Rectal smooth muscle tissue (tissue), 1 donor: ENCODE results near the gene PHC2.

Experiments used
- H3K27ac ChIP-seq: one replicate; pipeline ENCODE4 v1.7.0; 2013; ENCODE audit warnings: low read depth, low read length, inconsistent platforms
- H3K27me3 ChIP-seq: one replicate; pipeline ENCODE4 v1.7.0; 2013; ENCODE audit warnings: low read length; ENCODE audit not compliant: control insufficient read depth, insufficient read depth
- H3K36me3 ChIP-seq: one replicate; pipeline ENCODE4 v1.7.0; 2013; ENCODE audit warnings: low read length; ENCODE audit not compliant: control insufficient read depth, insufficient read depth
- H3K4me1 ChIP-seq: one replicate; pipeline ENCODE4 v1.7.0; 2013; ENCODE audit warnings: low read length; ENCODE audit not compliant: control insufficient read depth, insufficient read depth
- H3K4me3 ChIP-seq: one replicate; pipeline ENCODE4 v1.7.0; 2013; ENCODE audit warnings: low read length
- H3K9ac ChIP-seq: one replicate; pipeline ENCODE4 v1.7.0; 2013; ENCODE audit warnings: low read length

PHC2 gene

GRCh38 chr1:33323663-33324477 is 107.0 kb downstream of the PHC2 start:
- Histone ChIP-seq H3K4me3 (no peak overlapping the region), H3K27me3 (no peaks in the 10 kb centered on the region), H3K27ac (no peak overlapping the region), H3K36me3 (peaks cover 44% of the 10 kb centered on the region), H3K4me1 (peaks cover 7% of the 10 kb centered on the region), H3K9ac (no peak overlapping the region)

DNA sequence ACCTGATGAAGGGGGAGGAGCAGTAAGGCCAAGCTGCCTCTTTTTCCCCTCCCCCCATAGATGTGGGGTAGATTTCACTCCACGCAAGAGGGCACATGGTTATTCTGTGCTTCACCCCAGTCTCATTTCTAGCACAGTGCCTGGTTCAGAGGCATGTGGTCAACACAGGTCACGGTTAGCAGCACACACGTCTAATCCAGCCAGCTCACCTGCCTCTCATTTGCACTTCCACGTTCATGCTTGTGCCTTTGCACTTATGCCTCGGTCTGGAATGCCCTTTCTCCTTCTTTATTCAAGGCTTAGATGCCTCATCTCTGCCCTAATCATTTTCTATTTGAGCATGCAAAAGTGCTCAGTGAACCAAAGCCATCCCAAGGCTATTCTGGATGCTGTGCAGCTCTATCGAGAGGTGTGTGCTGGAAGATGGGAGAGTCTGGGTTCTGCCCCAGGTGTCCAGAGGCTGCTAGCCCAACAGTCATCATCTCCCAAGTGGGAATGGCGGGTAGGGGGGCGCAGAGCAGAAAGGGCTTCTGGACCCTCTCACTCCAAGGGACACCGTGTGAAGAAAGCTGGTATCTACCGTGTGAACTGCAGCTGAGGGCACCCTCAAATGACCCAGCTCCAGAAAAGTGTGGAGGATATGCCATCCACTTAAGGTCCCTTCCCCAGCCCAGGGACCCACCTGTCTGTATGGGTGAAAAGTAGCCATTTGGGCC is 107.9 kb downstream of the PHC2 start:
- no peaks in the 10 kb centered on the region for H3K27me3 ChIP-seq
- no peak overlapping the region for H3K9ac ChIP-seq
- no peak overlapping the region for H3K4me3 ChIP-seq
- no peak overlapping the region for H3K27ac ChIP-seq
- peaks cover 37% of the 10 kb centered on the region for H3K36me3 ChIP-seq
- H3K4me1 ChIP-seq = peaks cover 7% of the 10 kb centered on the region

DNA sequence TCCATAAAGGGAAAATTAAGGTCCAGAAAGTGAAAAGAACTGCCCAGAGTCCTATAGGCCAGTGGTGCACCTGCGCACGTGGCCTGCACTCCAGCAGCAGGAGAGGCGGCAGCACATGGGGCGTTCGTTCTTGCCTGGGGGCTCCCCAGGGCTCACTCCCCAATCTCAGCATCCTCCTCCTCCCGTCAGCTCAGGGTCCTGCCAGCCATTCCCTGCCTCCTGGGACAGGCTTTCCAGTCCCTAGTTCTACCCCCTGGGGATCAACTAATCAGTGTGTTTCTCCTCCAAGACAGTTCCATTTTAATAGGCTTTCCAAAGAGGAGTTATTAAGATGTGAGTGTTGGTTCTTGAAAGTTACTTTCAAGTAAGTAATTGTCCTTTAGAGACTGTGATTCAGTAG is 108.8 kb downstream of the PHC2 start:
- Histone ChIP-seq H3K27me3 (no peaks in the 10 kb centered on the region), H3K9ac (no peak overlapping the region), H3K4me1 (no peaks in the 10 kb centered on the region), H3K36me3 (peaks cover 29% of the 10 kb centered on the region), H3K4me3 (no peak overlapping the region), H3K27ac (no peak overlapping the region)

DNA sequence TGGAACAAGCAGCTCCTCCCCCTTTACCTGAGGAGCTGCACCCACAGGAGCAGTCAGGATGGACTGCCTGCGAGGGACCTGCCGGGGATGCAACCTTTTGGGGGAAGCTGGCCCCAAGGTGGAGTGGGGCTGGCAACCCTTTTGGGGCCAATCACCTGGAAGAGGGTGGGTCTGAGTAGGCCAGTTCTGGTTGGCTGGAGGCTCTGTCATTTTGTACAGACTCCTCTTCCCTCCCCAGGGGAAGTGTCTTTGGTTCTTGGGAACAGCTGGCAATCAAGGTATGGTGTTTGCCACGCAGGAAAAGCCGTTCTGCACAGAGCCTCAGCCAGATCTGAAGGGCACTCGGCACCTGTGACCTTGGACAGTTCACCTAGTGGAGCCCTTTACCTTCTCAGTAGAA is 109.7 kb downstream of the PHC2 start:
- no peaks in the 10 kb centered on the region for H3K4me1 ChIP-seq
- no peak overlapping the region for H3K9ac ChIP-seq
- no peak overlapping the region for H3K4me3 ChIP-seq
- H3K36me3 ChIP-seq = peaks cover 23% of the 10 kb centered on the region
- no peak overlapping the region for H3K27ac ChIP-seq
- H3K27me3 ChIP-seq = no peaks in the 10 kb centered on the region

DNA sequence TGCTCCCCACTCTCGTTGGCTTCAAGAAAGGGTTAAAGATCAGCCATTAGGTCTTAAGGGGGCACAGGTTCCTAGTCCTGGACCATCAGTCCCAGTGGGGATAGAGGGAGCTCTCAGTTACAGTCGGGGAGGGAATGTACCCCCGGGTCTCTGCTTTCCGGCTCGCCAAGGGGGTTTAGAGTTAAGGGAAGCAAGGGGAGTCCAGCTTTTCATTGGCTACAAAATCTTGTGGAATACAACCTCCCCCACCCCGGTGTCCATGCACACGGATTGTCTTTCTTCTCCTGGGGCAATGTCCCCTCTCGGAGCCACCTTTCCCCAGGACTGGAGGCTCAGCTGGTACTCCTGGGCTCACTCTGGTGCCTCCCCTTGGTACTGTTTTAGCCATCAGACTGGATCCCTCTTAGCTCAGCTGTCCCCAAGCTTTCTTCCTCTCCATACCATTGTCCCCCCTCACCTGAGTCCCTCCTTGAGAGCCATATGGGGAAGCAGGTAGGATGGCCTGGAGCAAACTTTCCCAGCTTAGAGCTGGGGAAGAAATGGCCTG is 110.2 kb downstream of the PHC2 start, which contains the start of gene A3GALT2:
Gene A3GALT2 (minus strand): TSS at position 480 of the 547 bp plus-strand sequence. CDS start 0 bp downstream, at position 480.
- Histone ChIP-seq H3K27me3 (no peaks in the 10 kb centered on the region), H3K9ac (no peak within 1 kb of the TSS), H3K27ac (no peak within 1 kb of the TSS), H3K4me3 (no peak within 1 kb of the TSS), H3K4me1 (no peaks in the 10 kb centered on the region), H3K36me3 (peaks cover 19% of the 10 kb centered on the region)

DNA sequence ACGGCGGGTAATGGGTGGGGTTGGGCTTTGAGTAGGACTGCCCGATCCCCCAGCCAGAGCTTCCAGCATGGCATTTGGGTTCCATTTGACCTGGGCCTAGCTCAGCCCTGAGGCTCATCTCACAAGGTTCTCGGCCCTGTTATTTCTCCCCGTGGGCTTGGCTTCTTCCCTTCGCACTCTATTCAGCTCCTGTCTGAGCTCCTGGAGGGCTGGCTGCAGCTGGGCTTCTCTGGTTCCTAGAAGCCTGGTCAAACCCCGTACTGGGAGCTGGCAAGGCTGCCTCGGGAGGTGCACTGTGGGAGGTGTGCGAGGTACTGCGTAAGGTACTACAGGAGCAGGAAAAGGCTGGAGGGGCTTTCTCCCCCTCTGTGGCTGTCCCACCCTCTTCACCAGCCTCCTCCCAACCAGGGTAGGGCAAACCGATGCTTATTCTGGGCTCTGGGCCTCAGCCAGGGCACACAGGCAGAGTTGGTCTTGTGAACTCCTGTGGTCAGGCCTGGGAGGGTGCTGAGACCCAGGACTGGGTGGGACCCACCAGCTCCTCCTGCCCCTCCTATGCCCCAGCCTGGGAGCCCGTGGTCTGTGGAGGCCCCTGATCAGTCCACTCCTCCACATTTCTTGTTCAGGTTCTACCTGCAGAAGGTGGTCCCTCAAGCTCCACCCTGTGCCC is 110.8 kb downstream of the PHC2 start:
- no peak overlapping the region for H3K27ac ChIP-seq
- H3K9ac ChIP-seq = no peak overlapping the region
- no peaks in the 10 kb centered on the region for H3K27me3 ChIP-seq
- H3K4me1 ChIP-seq = no peaks in the 10 kb centered on the region
- no peak overlapping the region for H3K4me3 ChIP-seq
- H3K36me3 ChIP-seq = peaks cover 15% of the 10 kb centered on the region

GRCh38 chr1:33319186-33319948 is 111.5 kb downstream of the PHC2 start:
- Histone ChIP-seq H3K4me1 (no peaks in the 10 kb centered on the region), H3K27me3 (no peaks in the 10 kb centered on the region)

GRCh38 chr1:33317946-33318345 is 112.9 kb downstream of the PHC2 start:
- H3K4me1 ChIP-seq = no peaks in the 10 kb centered on the region
- no peaks in the 10 kb centered on the region for H3K36me3 ChIP-seq
- H3K27ac ChIP-seq = no peak overlapping the region
- no peak overlapping the region for H3K4me3 ChIP-seq
- H3K27me3 ChIP-seq = no peaks in the 10 kb centered on the region
- H3K9ac ChIP-seq = no peak overlapping the region

More at GRCh38 chr1:33319186-33319948, 111.5 kb downstream of the PHC2 start:
- Histone ChIP-seq H3K9ac (no peak overlapping the region), H3K27ac (no peak overlapping the region), H3K36me3 (peaks cover 8% of the 10 kb centered on the region), H3K4me3 (no peak overlapping the region)

- Histone ChIP-seq H3K27ac (no peak overlapping the region), H3K36me3 (no peaks in the 10 kb centered on the region), H3K27me3 (no peaks in the 10 kb centered on the region), H3K4me3 (no peak overlapping the region), H3K4me1 (no peaks in the 10 kb centered on the region), H3K9ac (no peak overlapping the region)
Observed at GRCh38 chr1:33317354-33317753, 113.5 kb downstream of the PHC2 start.

- Histone ChIP-seq H3K27me3 (no peaks in the 10 kb centered on the region), H3K4me3 (no peak overlapping the region), H3K36me3 (no peaks in the 10 kb centered on the region), H3K9ac (no peak overlapping the region), H3K4me1 (no peaks in the 10 kb centered on the region), H3K27ac (no peak overlapping the region)
Observed at GRCh38 chr1:33316601-33317000, 114.3 kb downstream of the PHC2 start.

DNA sequence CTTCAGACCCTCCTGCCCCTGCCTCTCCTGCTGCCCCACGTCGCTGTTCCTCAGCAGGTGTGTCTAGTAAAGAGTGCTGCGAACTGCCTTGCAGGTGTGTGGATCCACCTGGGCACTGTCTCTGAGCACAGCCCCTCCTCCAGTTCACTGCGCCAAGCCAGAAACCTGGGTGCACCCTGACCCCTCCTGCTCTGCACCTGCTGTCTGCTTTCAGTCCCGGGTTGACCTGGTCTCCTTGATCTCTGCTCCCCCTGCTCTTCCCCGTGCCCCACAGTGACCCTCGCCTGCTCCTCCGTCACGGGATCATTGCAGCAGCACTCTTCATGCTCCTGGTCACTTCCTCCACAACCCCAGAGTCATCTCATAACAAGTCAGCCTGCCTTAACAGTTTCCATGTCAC is 116.5 kb downstream of the PHC2 start:
- H3K9ac ChIP-seq = no peak overlapping the region
- H3K36me3 ChIP-seq = no peaks in the 10 kb centered on the region
- H3K4me1 ChIP-seq = no peaks in the 10 kb centered on the region
- H3K27me3 ChIP-seq = no peaks in the 10 kb centered on the region
- no peak overlapping the region for H3K27ac ChIP-seq
- no peak overlapping the region for H3K4me3 ChIP-seq

GRCh38 chr1:33312413-33312749 is 118.5 kb downstream of the PHC2 start:
- Histone ChIP-seq H3K36me3 (no peaks in the 10 kb centered on the region), H3K9ac (no peak overlapping the region), H3K4me1 (no peaks in the 10 kb centered on the region), H3K27ac (no peak overlapping the region), H3K4me3 (no peak overlapping the region), H3K27me3 (no peaks in the 10 kb centered on the region)
